ENCODE data around the gene DNAJC3. TPM values are rescaled to one million over a fixed set of nuclear protein-coding genes. Genes with fewer than 3 reads are reported as not detected.

Gene DNAJC3
- total RNA-seq, 4 donors from 2014 or later: 16.9 to 67.6 (median 53.5) TPM

DNA sequence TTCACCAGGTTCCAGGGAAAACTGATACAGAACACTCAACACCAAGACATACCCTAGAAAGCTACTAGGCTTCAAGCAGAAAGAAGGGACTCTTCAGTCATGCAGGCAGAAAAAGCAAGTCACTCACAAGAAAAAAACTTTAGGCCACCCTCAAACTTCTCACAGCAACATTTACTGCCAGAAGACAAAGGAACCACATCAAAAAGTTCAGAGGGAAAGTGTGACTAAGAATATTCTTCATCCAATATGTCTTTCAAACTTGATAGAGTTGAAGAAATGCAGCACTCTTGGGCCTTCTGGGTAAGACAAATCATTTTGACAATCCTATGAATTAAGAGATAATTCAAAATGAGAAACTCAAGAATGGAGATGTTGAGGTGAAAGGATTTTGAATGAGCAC lies 40.1 kb upstream of the DNAJC3 start:
- TF ChIP-seq POLR2A (IDR thresholded peaks at IDR 0.05): no peak
- TF ChIP-seq, protein P1, sequence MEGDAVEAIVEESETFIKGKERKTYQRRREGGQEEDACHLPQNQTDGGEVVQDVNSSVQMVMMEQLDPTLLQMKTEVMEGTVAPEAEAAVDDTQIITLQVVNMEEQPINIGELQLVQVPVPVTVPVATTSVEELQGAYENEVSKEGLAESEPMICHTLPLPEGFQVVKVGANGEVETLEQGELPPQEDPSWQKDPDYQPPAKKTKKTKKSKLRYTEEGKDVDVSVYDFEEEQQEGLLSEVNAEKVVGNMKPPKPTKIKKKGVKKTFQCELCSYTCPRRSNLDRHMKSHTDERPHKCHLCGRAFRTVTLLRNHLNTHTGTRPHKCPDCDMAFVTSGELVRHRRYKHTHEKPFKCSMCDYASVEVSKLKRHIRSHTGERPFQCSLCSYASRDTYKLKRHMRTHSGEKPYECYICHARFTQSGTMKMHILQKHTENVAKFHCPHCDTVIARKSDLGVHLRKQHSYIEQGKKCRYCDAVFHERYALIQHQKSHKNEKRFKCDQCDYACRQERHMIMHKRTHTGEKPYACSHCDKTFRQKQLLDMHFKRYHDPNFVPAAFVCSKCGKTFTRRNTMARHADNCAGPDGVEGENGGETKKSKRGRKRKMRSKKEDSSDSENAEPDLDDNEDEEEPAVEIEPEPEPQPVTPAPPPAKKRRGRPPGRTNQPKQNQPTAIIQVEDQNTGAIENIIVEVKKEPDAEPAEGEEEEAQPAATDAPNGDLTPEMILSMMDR (IDR thresholded peaks at IDR 0.05): no peak
- intact Hi-C loops (cut with DNase I; ENCODE audit: low total_unique reads): no loop called here
- Histone ChIP-seq H3K9me3 (no peaks in the 10 kb centered on the region), H3K27me3 (no peaks in the 10 kb centered on the region), H3K4me3 (no peak overlapping the region), H3K27ac (no peak overlapping the region), H3K4me1 (no peaks in the 10 kb centered on the region), H3K36me3 (no peaks in the 10 kb centered on the region)
- DNase-seq: no peak

DNA sequence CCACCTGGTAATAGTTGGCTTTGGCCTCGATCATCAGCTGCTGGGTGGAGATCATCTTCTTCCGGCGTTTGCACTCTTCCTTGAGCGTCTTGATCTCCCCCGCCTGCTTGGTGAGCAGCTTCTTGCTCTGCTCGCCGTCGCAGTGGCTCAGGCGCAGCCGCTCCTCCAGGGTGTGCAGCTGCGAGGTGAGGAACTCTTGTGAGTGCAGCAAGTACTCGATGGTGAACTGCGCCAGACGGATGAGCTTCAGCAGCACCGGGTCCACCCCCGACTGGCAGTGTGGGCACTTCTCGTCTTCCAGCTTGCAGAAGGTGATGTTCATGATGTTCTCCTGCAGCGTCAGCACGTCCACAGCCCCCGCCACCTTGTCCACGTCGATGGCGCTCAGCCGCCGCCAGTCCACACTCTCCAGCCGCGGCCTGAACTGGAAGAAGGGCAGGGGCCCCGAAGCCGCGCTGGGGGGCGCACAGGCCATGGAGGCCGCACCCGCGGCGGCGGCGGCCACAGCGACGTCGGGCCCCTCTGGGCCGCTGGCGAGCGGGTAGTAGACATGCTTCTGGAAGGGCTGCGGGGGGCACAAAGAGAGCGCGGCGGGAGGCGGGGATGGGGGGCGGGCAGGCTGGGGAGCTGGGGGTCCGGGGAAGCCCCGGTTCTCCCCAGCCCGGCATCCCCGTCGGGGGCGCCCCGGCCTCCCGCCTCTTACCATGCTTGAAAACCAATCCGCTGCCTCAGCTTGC lies 35.5 kb upstream of the DNAJC3 start:
- peak overlapping the region; percentile 36 to 39 for H3K4me3 ChIP-seq
- peak overlapping the region; percentile 26 to 46 for H3K27ac ChIP-seq
- H3K36me3 ChIP-seq: no peaks in the 10 kb centered on the region
- H3K4me1 ChIP-seq: no peaks in the 10 kb centered on the region
- intact Hi-C loops (cut with DNase I; ENCODE audit: low total_unique reads): loop anchor here (5.0 kb wide), 1 partner anchor 36 kb away; the partner anchor contains the start of gene DNAJC3
- peak; percentile 19 to 27 for DNase-seq
- no peaks in the 10 kb centered on the region for H3K27me3 ChIP-seq
- TF ChIP-seq POLR2A (IDR thresholded peaks at IDR 0.05): no peak
- TF ChIP-seq, protein P1 (IDR thresholded peaks at IDR 0.05): no peak
- no peaks in the 10 kb centered on the region for H3K9me3 ChIP-seq

DNA sequence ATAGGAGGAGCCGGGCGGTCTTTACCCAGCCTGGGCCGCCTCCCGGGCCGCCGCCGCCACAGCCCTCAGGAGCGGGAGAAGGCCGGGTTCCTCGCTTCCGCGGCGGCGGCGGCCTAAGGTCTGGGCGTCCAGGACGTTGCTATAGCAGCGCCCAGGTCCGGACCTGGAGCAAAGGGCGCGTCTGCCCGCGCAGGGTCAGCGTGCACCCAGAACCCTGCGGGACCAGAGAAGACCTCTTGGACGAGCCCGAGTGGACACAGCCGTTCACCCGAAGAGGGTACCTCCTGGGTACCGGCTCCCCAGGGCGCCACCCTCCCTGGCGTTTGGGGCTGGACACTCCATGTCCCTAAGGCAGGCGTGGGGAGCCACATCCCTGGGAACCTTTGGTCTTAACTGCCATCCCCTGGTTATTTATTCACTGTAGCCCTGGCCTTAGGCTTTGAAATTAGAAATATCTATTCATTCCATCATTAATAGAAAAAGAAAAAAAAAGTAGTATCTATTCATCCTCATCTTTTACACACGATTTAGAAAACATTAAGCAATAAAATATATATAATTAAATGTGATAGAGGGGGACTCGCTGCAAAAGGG lies 34.8 kb upstream of the DNAJC3 start:
- TF ChIP-seq, protein P1 (IDR thresholded peaks at IDR 0.05): no peak
- TF ChIP-seq POLR2A (IDR thresholded peaks at IDR 0.05): no peak
- Histone ChIP-seq H3K4me1 (no peaks in the 10 kb centered on the region), H3K27me3 (no peaks in the 10 kb centered on the region), H3K36me3 (no peaks in the 10 kb centered on the region), H3K4me3 (peak overlapping the region; percentile 36 to 39), H3K27ac (peak overlapping the region; percentile 26 to 46), H3K9me3 (no peaks in the 10 kb centered on the region)
- intact Hi-C loops (cut with DNase I; ENCODE audit: low total_unique reads): loop anchor here (5.0 kb wide), 1 partner anchor 35 kb away; the partner anchor contains the start of gene DNAJC3
- DNase-seq: peak; percentile 30 to 40

- TF ChIP-seq POLR2A (IDR thresholded peaks at IDR 0.05): no peak
- peak overlapping the region; percentile 84 to 89 for H3K27ac ChIP-seq
- intact Hi-C loops (cut with DNase I; ENCODE audit: low total_unique reads): loop anchor here (5.0 kb wide), 1 partner anchor 34 kb away; the partner anchor contains the start of gene DNAJC3
- H3K27me3 ChIP-seq: no peaks in the 10 kb centered on the region
- no peaks in the 10 kb centered on the region for H3K36me3 ChIP-seq
- no peak for DNase-seq
- peak overlapping the region; percentile 63 to 67 for H3K4me3 ChIP-seq
- no peaks in the 10 kb centered on the region for H3K9me3 ChIP-seq
- H3K4me1 ChIP-seq: no peaks in the 10 kb centered on the region
Observed at GRCh38 chr13:95642999-95643398, 33.9 kb upstream of the DNAJC3 start.

DNA sequence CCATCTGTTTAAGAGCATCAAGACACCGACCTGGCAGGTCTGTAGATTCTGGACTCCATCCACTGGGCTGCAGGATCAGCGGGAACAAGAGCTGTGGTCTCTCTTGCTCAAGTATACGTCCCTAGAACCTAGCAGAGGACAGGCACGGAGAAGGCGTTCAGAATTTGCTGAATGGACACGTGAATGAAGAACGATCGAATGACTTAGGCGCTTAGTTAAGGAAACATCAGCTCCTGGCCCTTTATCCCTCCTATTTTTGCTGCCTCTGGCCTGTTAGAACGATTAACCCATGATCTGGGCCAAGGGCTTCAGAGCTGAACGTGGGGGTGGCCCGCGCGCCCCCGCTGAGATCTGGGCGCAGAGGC lies 33.4 kb upstream of the DNAJC3 start:
- Histone ChIP-seq H3K27me3 (no peaks in the 10 kb centered on the region), H3K9me3 (no peaks in the 10 kb centered on the region), H3K27ac (peak overlapping the region; percentile 84 to 89), H3K4me1 (no peaks in the 10 kb centered on the region), H3K36me3 (no peaks in the 10 kb centered on the region), H3K4me3 (peak overlapping the region; percentile 63 to 67)
- intact Hi-C loops (cut with DNase I; ENCODE audit: low total_unique reads): loop anchor here (5.0 kb wide), 1 partner anchor 34 kb away; the partner anchor contains the start of gene DNAJC3
- DNase-seq: peak; percentile 22 to 23
- TF ChIP-seq, protein P1 (IDR thresholded peaks at IDR 0.05): no peak
- no peak for TF ChIP-seq POLR2A (IDR thresholded peaks at IDR 0.05)
